GM18907 (cell line): Measurements from ENCODE around the gene PCDHGA4.
"Not testable (repeated sequence)": the region's sequence is repeated elsewhere in the genome, so short reads cannot be mapped to it uniquely, and the experiment has no call there.

Experiments used
- ATAC-seq: cut with Tn5 transposase; IDR thresholded peaks from one replicate; pipeline ENCODE4 v1.9.1; 2021; ENCODE audit warnings: mild to moderate bottlenecking, moderate library complexity; ENCODE audit not compliant: unreplicated experiment

Gene PCDHGA4

GRCh38 chr5:141354900-141355469 is at the start of gene PCDHGA4:
TSS of gene PCDHGA4 (plus strand) at chr5:141355021. CDS start at chr5:141355108, 87 bp downstream.
- ATAC-seq: no peak

- no peak for ATAC-seq
These were observed 48.2 kb upstream of the PCDHGA4 start for GRCh38 chr5:141306630-141307029.

GRCh38 chr5:141313711-141314110 is 41.1 kb upstream of the PCDHGA4 start:
- ATAC-seq: no peak

- ATAC-seq: not testable (repeated sequence)
These were observed 37.9 kb upstream of the PCDHGA4 start for GRCh38 chr5:141316963-141317362.

- no peak for ATAC-seq
These were observed 35.6 kb upstream of the PCDHGA4 start for GRCh38 chr5:141319202-141319601.

- no peak for ATAC-seq
These were observed 35.1 kb upstream of the PCDHGA4 start for GRCh38 chr5:141319699-141320098.

GRCh38 chr5:141320225-141321169 is 34.3 kb upstream of the PCDHGA4 start, which contains the start of gene TAF7:
TSS of gene TAF7 (minus strand) at chr5:141320784. CDS start at chr5:141320044, 740 bp downstream.
- ATAC-seq: peak; percentile 98

GRCh38 chr5:141322261-141322660 is 32.6 kb upstream of the PCDHGA4 start:
- ATAC-seq: no peak

- peak; percentile 82 for ATAC-seq
These were observed 28.6 kb upstream of the PCDHGA4 start for GRCh38 chr5:141326088-141326854.

GRCh38 chr5:141328231-141328630 is 26.6 kb upstream of the PCDHGA4 start:
- no peak for ATAC-seq

- no peak for ATAC-seq
These were observed 24.3 kb upstream of the PCDHGA4 start, which contains the start of gene PCDHGA1 for GRCh38 chr5:141330299-141331080. TSS of gene PCDHGA1 (plus strand) at chr5:141330514.

- ATAC-seq: not testable (repeated sequence)
These were observed 22.2 kb upstream of the PCDHGA4 start for GRCh38 chr5:141332571-141332970.

- ATAC-seq: no peak
These were observed 16.1 kb upstream of the PCDHGA4 start, which contains the start of gene PCDHGA2 for GRCh38 chr5:141338538-141339306. TSS of gene PCDHGA2 (plus strand) at chr5:141338760.

GRCh38 chr5:141340781-141341354 is 14.0 kb upstream of the PCDHGA4 start:
- ATAC-seq: not testable (repeated sequence)

- ATAC-seq: no peak
These were observed 12.0 kb upstream of the PCDHGA4 start for GRCh38 chr5:141342773-141343172.

GRCh38 chr5:141343242-141343952 is 11.4 kb upstream of the PCDHGA4 start, which contains the start of gene PCDHGA3:
TSS of gene PCDHGA3 (plus strand) at chr5:141343829. CDS start at chr5:141344034, 205 bp downstream.
- no peak for ATAC-seq

GRCh38 chr5:141343953-141344463 is 10.8 kb upstream of the PCDHGA4 start:
- ATAC-seq: no peak

- no peak for ATAC-seq
These were observed 9.5 kb upstream of the PCDHGA4 start for GRCh38 chr5:141345327-141345726.
